Stimulated activated naive CD4-positive, alpha-beta T cell treated with Interleukin-2 at 50 U/mL for 16 hours (primary cell): ENCODE data around the gene PLBD1.

Source experiments
- DNase-seq: peaks from one replicate; lab custom pipeline; 2025; lab: John Stamatoyannopoulos, UW

PLBD1 gene

DNA sequence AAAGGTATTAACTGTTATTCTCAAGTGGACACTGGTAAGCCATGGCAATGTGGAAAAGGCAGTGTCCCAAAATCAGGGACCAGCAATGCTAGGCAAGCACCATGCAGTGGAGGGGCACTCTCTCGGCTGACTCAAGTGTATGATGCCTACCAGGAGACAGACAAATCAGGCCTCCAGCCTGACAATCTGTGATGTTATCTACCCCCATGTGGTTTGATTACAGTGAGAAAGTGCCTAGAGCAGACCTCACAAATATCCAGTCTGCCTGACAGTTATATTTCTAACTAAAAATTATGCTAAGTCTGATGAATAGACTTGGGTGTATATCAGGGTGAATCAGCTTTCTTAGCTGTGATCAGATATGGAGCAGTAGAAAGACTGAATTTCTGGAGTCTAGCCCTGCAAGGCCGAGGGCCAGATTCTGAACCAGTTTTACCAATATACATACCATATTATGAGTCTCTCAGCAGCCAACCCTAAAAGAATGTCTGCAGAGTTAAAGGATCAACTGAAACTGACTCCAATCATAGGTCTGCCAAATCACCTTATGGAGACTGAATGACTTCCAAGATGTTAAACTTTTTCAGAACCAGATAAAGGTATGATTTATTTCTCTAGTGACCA, 3.2 kb downstream of the PLBD1 start:
- no peak for DNase-seq

DNA sequence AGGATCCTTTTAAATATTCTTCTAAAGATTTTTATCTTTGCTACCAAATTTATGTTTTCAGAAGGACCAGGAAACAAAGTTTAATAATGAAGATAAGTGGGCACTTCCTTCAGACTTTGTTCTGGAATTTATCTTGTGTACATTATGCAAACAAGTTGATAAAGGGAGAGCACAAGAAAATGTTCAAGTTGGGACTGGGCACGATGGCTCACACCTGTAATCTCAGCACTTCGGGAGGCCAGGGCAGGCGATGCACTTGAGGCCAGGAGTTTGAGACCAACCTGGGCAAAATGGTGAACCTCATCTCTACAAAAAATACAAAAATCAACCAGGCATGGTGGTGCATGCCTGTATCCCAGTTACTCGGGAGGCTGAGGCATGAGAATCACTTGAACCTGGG, 4.6 kb downstream of the PLBD1 start:
- DNase-seq: no peak

DNA sequence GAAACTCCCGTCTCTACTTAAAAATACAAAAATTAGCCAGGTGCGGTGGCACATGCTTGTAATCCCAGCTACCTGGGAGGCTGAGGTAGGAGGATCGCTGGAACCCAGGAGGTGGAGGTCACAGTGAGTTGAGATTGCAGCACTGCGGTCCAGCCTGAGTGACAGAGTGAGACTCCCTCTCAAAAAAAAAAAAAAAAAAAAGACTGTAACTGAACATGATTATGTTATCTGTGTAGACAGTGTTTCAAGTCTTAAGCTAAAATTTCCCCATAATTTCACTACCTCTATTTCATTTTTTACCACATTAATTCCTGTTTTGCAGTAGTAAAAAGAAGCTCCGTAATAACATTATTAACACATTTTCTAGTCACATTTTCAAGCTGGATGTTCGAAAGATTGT, 5.4 kb downstream of the PLBD1 start:
- no peak for DNase-seq

DNA sequence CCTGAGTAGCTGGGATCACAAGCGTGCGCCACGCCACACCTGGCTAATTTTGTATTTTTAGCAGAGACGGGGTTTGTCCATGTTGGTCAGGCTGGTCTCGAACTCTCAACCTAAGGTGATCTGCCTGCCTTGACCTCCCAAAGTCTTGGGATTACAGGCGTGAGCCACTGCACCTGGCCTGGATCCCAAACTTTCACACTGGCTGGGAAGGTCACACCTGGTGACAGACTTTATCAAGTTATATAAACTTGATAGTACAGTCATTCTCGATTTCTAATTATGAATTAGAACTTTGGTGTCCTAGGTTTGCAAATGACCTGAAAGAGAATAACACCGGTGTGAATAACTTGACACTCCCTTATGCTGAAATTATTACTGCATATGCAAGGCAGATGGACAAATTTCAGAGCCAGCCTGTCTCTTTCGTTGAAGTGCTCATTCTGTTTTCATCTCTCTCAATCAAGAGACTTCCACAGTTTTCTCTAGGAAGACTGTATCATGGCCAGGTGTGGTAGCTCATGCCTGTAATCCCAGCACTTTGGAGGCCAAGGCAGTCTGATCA, 5.9 kb downstream of the PLBD1 start:
- no peak for DNase-seq

DNA sequence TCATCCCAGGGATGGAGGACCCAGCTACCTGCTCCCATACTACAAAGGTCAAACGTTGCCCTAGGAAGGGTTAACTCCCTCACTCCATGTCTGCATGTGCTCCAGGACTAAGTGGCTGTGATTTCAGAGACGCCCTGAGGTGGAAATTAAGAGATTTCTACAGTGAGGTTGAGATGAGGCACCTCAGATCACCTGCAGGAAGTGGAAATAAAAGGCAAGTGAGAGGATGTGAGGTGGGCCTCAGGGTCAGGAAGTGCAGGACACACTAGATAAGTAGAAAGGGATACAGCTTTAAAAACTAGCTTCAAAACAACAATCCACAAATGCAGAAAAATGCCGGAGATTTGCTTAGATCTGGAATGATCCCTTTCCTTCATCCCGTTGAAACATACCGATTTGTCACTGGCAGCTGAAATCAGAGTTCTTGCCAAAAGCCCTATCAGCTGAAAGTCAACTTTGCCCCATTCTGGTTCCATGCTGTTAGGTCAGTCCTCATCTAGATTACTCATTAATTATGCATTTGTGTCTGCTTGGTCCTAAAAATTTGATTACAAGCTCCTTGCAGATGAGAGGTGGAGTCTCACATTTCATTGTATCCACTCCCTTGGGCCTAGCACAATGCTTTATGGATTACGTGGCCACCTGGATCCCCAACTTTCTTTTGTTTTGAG, 6.6 kb downstream of the PLBD1 start:
- no peak for DNase-seq

DNA sequence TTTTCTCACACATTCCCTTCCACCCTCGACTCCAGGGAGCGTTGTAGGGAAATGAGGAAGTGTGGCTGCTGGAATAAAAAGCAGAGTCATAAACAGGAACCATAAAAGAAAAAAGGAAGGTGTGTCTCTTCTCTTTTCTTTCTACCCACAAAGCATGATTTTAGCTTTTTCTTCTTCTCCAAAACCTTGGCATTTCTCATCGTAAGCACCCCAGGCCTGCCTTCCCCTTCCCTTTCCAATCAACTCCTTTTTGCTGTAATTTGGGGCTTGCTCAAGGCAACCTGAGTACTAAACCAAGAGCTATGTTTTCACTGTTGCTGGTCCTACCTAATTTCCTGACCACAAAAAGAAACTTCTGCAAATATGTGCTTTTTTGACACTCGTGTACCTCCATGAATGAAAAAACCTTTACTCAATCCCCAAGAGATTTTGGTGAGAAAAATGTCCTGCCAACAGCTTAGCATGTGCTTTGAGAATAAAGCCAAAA, 9.2 kb downstream of the PLBD1 start:
- no peak for DNase-seq

DNA sequence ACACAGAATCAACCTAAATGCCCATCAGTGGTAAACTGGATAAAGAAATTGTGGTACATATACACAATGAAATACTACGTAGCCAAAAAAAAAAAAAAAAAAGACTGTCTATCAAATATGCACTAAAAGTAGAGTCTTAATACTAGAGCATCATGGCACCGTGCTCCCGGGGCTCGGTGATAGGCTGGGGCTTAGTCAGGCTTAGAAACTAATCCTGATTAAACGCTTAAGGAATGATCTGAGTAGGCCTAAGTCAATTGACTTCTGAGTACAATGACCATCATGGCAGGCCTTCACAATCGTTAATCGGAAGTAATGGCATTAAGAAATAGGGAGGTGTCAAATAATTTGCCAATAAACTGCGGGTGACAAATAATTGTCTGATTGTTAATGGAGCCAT, 9.7 kb downstream of the PLBD1 start:
- DNase-seq: no peak

DNA sequence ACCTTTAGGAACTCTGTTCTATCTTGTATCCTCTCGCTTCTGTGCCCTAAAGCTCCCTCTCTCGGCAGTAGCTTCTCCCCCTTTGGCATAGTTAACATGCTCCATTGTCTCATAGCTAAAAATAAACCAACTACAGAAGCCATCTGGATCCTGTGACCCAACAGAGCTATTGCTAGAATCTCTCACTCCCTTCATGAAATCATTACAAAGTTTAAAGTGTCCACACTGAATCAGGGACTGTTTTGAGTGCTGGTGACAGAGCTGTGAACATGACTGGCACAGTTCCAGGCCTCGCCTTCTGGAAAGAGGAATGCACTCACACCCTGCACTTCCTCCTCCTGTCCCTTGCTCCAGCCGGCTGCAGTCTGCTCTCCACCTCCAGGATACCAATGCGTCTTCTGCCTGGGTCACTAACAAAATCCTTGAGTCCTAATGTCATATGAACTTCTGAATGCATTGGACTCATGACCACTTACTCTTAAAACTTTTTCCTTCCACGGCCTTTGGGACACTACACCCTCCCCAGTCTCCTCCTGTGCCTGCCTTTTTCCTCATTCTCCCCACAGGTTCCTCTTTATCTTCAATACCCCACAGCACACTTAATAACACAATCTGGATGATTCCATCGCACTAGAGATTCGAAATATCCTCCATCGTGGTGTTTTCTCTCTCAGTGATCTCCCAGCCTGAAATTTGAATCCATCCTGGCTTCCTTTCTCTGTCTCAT, 13.2 kb downstream of the PLBD1 start:
- no peak for DNase-seq

DNA sequence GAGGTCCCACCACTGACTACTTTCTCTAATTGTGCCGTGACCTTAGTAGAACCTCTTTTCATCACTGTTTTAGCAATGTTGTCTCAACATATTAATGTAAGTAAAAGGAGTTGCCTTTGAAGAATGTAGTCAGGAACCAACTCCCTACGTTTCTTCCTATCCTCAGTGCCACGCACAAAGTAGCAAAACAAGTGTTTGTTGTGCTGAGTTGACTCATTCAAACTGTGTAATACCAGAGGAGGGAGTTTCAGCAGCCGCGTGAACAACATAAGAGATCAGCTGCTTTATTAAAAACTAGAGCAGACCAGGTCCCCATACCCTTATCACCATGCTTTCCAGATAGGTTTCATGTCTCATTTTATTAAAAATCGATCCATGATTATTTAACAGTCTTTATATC, 19.1 kb downstream of the PLBD1 start:
- no peak for DNase-seq

DNA sequence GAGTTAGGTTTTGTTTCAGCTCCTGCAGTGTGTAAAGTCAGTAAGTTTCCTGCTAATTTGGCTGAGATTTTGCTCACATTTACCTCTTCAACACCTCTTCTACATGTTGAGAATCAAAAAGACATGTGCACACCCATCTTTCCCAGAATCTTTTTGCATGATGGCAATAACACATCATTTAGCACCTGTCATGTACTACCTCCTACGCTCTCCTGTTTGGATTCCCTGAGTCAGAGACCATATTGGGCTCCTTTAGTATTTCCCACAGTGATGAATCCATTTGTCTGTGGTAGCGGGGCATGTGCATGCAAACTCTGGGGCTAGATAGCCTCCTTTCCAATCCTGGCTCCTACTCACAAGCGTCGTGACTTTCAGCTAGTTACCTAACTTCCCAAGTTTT, 20.1 kb downstream of the PLBD1 start:
- DNase-seq: no peak

DNA sequence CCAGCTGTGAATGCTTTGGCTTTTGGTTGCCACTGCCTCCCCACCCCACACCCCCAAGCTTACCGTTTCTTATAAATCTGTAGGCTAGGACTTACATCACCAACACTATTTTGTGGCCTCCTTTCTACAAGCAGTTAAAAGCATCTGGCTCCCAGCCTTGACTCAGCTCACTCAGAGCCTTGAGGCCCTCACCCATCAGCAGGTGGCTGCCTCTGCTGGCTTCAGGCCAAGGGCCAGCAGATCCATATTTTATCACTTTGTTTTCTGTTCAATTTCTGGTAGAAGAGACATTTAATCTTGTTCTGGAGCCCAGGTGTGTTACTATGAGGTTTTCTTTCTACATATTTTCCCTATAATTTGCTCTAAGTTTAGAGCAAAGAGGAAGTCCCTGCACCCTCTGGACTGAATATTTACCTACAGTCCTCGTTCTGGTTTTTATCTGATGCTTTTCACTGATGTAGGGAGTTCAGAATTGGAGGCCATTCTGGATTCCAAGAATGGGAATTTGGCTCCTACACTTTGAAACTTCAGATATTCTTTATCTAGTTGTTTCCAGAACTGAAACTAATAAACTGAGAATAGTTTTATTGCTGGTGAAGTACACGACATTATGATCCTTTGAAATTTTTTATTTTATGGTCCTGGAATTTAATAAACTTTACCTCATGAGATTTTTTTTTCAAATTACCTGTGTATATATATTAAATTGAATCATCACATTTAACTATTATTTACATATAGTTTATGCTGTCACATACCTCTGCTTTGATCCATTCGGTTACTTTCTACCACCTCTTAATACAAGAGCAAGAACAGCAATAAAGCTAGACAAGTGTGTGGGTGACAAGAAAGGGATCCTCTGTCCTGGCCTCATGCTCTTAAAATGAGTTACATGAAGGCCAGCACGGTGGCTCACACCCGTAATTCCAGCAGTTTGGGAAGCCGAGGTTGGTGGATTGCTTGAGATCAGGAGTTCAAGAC, 22.2 kb downstream of the PLBD1 start:
- no peak for DNase-seq

DNA sequence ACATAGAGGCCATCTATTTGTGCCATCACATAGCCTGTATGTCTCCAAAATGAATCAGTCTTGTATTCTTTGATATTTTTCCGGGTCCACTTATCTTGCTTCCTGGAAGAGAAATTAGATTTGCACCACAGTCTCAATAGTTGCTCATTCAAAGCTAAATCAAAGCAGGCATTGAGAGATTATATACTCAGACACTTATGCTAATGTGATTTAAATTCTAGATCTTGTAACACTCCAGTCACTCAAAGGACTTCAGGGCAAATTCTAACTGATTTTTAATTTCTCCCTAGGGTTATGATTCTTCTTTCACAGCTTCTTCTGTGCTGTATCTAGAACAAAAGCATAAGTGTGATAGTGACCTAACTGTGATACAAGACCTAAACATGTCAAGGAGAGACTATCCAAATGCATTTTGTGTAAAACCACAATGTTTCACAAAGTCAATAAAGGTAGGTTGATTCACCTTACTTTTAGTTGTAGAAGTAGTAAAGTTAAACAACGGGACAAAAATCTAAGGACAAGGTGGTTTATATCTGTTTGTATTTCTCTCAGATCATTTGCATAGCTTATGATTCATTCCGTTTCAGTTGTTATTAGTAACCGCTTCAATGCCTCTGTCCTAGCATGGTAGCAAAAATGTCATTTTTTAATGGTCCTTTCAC, 26.8 kb downstream of the PLBD1 start:
- DNase-seq: no peak

DNA sequence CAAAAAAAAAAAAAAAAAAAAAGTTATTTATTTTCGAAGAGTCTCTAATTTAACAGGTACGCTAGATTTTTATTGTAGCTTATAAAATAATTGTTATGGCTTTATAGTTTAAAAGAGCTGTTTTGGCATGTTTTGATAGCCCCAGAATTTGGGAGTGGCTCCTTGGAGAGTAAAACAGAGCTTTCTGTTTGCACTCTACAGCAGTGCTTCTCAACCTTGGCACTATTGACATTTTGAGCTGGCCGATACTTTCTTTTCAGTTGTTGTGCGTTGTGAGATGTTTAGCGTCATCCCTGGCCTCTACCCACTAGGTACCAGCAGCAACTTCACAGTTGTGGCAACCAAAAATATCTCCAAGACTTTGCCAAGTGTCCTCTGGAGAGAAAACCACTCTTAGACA, 30.6 kb downstream of the PLBD1 start:
- no peak for DNase-seq

DNA sequence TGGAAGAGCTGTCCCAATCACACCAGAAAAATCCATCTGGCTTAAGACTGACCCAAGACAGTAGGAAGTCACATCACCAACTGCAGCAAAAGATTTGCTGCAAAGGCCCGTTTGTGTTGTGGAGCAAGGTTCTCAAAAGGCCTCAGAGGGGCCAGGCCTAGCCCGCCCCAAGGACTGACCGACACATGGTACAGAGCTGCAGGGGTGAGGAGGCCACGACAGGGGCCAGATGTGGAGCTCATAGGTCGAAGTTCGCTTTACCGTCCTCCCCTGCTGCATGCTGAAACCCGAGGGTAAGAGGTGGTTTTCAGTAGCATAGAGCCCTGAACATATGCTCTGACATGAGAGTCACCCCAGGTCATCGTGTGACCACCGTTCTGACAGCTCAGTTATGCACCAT, 35.5 kb downstream of the PLBD1 start:
- DNase-seq: no peak

DNA sequence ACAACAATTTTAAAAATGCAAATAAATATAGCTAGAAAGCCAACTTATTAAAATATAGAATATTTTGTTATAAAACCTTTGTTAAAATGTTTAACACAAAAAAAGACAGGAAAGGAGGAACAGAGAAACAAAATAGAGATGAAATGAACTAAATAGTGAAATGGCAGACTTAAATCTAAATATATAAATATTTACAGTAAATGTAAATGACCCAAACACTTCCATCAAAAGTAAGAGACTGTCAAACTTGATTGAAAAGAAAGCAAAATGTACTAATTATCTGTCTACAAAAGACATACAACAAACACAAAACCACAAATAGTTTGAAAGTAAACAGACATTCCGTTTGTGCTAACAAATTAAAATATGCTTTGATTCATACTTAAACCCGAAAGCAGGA, 41.7 kb downstream of the PLBD1 start:
- no peak for DNase-seq

DNA sequence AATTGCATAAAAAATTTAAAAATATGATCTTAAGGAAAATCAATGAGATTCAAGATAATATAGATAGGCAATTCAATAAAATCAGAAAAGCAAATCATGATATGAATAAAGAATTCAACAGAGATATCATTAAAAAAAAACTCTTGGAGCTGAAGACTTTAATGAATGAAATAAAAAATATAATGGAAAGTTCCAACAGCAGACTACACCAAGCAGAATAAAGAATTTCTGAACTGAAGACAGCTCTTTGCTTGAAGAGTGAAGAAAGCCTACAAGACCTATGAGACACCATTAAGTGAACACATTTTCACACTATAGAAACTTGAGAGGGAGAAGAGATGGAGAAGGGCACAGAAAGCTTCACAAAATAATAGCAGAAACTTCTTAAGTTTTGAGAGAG, 45.9 kb downstream of the PLBD1 start:
- no peak for DNase-seq

DNA sequence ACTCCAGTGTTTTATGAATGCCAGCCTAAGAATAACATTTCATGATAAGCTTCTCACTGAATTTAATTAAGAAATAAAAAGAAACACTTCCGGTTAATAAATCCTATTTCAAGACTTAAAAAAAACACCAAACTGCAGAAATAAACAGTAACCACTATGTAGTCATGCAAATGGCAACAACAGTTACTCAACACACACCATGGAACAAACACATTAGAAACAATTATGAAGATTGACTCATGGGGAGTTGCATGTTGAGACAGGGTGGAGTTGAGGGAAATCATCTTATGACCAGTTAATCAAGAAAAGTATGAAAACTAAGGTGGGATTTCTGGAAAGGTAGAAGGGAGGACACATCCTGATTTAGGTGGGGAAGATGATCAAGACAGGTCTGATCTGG, 52.7 kb downstream of the PLBD1 start:
- DNase-seq: no peak

DNA sequence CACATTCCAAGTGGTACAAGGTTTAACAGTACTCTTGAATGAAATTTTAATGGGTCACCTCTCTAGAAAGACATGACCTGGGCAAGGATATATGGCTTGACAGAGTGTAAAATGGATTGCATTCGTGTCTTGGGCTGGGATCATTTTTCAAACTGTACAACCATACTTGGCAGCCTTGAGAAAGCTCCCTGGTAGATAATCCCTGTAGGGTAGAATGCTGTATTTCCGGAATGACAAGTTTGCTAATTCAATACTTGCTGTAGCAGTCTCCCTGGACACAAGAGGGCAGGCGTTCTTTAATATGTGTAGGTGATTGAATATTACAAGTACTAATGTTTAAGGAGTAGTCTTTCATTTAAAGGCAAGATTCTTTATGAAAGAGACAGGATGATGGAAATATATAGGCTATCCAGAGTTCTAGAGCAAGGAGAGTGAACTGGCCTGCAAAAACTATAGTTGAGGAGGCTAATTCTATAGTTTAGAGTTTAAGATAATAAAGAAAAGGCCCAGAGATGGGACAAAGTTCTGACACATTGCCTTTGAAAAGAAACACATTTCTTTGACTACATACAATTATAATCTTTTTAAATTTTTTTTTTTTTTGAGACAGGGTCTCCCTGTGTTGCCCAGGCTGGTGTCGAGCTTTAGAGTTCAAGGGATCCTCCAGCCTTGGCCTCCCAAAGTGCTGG, 53.4 kb downstream of the PLBD1 start:
- no peak for DNase-seq

DNA sequence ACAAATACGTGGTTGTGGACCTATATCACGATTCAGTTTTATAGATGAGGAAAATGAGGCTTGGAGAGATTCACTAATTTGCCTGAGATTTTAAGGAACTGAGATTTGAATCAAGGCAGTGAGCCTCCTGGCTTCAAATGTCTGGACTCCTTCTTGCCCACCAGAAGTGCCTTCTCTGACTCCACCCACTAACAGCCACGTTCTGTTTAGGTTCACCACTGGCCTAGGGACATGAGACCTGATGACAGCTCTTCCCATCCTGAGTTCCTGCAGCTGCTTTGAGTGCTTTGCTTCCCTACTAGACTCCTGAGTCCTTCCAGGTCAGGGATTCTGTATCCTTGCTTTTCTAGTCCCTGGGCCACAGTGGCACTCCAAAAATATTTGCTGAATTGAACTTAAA, 57.1 kb downstream of the PLBD1 start:
- no peak for DNase-seq
